HG03354 (cell line): Measurements from ENCODE around the gene TCAF2.
"Not testable (repeated sequence)": the region's sequence is repeated elsewhere in the genome, so short reads cannot be mapped to it uniquely, and the experiment has no call there.

ENCODE experiments used
- ATAC-seq: cut with Tn5 transposase; IDR thresholded peaks from one replicate; pipeline ENCODE4 v1.9.1; 2021; ENCODE audit warnings: mild to moderate bottlenecking; ENCODE audit not compliant: unreplicated experiment, poor library complexity, severe bottlenecking

Gene TCAF2

GRCh38 chr7:143620646-143621045 is at the start of gene TCAF2:
Gene TCAF2, plus strand, starts transcription at chr7:143620974.
- peak; percentile 85 for ATAC-seq

- not testable (repeated sequence) for ATAC-seq
Measured at GRCh38 chr7:143571501-143571900, 49.3 kb upstream of the TCAF2 start, which contains the start of gene CTAGE15. Gene CTAGE15, plus strand, starts transcription at chr7:143571801. Its CDS starts 17 bp downstream, at chr7:143571818.

GRCh38 chr7:143588183-143588582 is 32.6 kb upstream of the TCAF2 start:
- not testable (repeated sequence) for ATAC-seq

GRCh38 chr7:143589897-143590296 is 30.9 kb upstream of the TCAF2 start:
- ATAC-seq: not testable (repeated sequence)

GRCh38 chr7:143598086-143598485 is 22.7 kb upstream of the TCAF2 start:
- not testable (repeated sequence) for ATAC-seq

- ATAC-seq: not testable (repeated sequence)
Measured at GRCh38 chr7:143603549-143603948, 17.2 kb upstream of the TCAF2 start.

- not testable (repeated sequence) for ATAC-seq
Measured at GRCh38 chr7:143606088-143606487, 14.7 kb upstream of the TCAF2 start.

GRCh38 chr7:143615545-143615944 is 5.2 kb upstream of the TCAF2 start:
- not testable (repeated sequence) for ATAC-seq

GRCh38 chr7:143617204-143617603 is 3.6 kb upstream of the TCAF2 start:
- ATAC-seq: not testable (repeated sequence)

GRCh38 chr7:143620058-143620457 is 716 bp upstream of the TCAF2 start:
- peak; percentile 29 for ATAC-seq

GRCh38 chr7:143621175-143621574 is 401 bp downstream of the TCAF2 start:
- peak; percentile 44 for ATAC-seq

GRCh38 chr7:143622130-143622529 is 1.4 kb downstream of the TCAF2 start:
- ATAC-seq: peak; percentile 42

- not testable (repeated sequence) for ATAC-seq
Measured at GRCh38 chr7:143630653-143631052, 9.9 kb downstream of the TCAF2 start.

GRCh38 chr7:143632506-143632905 is 11.7 kb downstream of the TCAF2 start:
- ATAC-seq: not testable (repeated sequence)

- ATAC-seq: not testable (repeated sequence)
Measured at GRCh38 chr7:143633013-143633618, 12.3 kb downstream of the TCAF2 start.

- not testable (repeated sequence) for ATAC-seq
Measured at GRCh38 chr7:143635364-143636240, 14.8 kb downstream of the TCAF2 start.

- ATAC-seq: peak; percentile 90
Measured at GRCh38 chr7:143639372-143639771, 18.6 kb downstream of the TCAF2 start.

- ATAC-seq: not testable (repeated sequence)
Measured at GRCh38 chr7:143640528-143641189, 19.9 kb downstream of the TCAF2 start.

GRCh38 chr7:143646598-143646997 is 25.8 kb downstream of the TCAF2 start:
- not testable (repeated sequence) for ATAC-seq

GRCh38 chr7:143649902-143650301 is 29.1 kb downstream of the TCAF2 start:
- not testable (repeated sequence) for ATAC-seq
